GM23338 (cell line): ENCODE results near the gene MSN.

ENCODE experiments used
- CREB1 ChIP-seq: fragments of 250-450 bp; sonication (Bioruptor Pico); IDR thresholded peaks from 2 replicates; pipeline ENCODE4 v1.5.0; 2020; ENCODE audit warnings: low read depth, mild to moderate bottlenecking, moderate library complexity
- EZH2 ChIP-seq: fragments of 200-600 bp; sonication (generic); IDR thresholded peaks from one replicate; pipeline ENCODE4 v1.8.0; 2017; ENCODE audit warnings: antibody characterized with exemption, mild to moderate bottlenecking, low read depth; ENCODE audit not compliant: unreplicated experiment
- EZH2phosphoT487 ChIP-seq: fragments of 200-600 bp; sonication (generic); IDR thresholded peaks from one replicate; pipeline ENCODE4 v1.8.1; 2018; ENCODE audit warnings: antibody characterized with exemption; ENCODE audit not compliant: unreplicated experiment
- JUNB ChIP-seq: IDR thresholded peaks from one replicate; pipeline ENCODE4 v1.6.1; 2016; ENCODE audit warnings: antibody characterized with exemption; ENCODE audit not compliant: unreplicated experiment
- NANOG ChIP-seq: IDR thresholded peaks from 2 replicates; pipeline ENCODE4 v1.6.1; 2016; ENCODE audit warnings: antibody characterized with exemption, borderline replicate concordance
- POLR2AphosphoS5 ChIP-seq: IDR thresholded peaks from 2 replicates; pipeline ENCODE4 v1.6.1; 2016; ENCODE audit warnings: antibody characterized with exemption, low read depth
- STAT1 ChIP-seq: IDR thresholded peaks from one replicate; pipeline ENCODE4 v1.6.1; 2016; ENCODE audit warnings: antibody characterized with exemption; ENCODE audit not compliant: unreplicated experiment
- ZNF114 ChIP-seq: fragments of 250-450 bp; sonication (Bioruptor Pico); IDR thresholded peaks from 2 replicates; pipeline ENCODE4 v1.5.0; 2020; ENCODE audit warnings: mild to moderate bottlenecking, moderate library complexity
- ZNF331 ChIP-seq: fragments of 250-450 bp; sonication (Bioruptor Pico); IDR thresholded peaks from 2 replicates; pipeline ENCODE4 v1.5.0; 2020; ENCODE audit warnings: low read depth, mild to moderate bottlenecking, moderate library complexity
- TF ChIP-seq, protein P1 (sequence below), 2 experiments: fragments of 200-600 bp in 1 of 2; sonication (generic) in 1 of 2; conservative IDR thresholded peaks; 2 replicates each; pipeline versions ENCODE4 v1.5.1 to v1.6.1; 2016 to 2017; ENCODE audit warnings: antibody characterized with exemption in 2 of 2, low read depth in 2 of 2, mild to moderate bottlenecking in 2 of 2, moderate library complexity in 1 of 2
- TF ChIP-seq, protein P2 (sequence below): IDR thresholded peaks from one replicate; pipeline ENCODE4 v1.6.1; 2018; ENCODE audit warnings: antibody characterized with exemption; ENCODE audit not compliant: unreplicated experiment
- TF ChIP-seq, protein P3 (sequence below): IDR thresholded peaks from 2 replicates; pipeline ENCODE4 v1.6.1; 2016; ENCODE audit warnings: antibody characterized with exemption

DNA sequence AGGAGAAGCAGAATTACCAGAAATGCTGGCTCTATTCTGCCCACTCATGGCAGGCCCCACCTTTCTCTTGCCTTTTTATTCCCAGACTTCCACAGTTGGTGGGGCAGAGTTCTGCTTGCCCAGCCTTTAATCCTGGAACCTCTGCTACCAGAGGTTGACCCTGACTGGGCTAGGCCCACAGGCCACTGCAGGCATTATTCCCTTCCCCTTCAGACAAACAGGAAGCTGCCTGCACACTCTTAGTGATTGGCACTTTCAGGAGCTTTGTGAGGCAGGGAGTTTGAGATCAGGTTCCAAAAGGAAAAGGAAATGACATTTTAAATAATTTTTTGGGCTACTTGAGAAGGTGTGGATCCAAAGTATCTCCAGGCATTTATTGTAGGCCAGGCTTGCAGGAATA lies 18.8 kb downstream of the MSN start:
- TF ChIP-seq EZH2 (no peak), POLR2AphosphoS5 (no peak), EZH2phosphoT487 (no peak), CREB1 (CRISPR knock-in tag) (no peak), JUNB (no peak), STAT1 (no peak), ZNF114 (CRISPR knock-in tag) (no peak), NANOG (no peak), ZNF331 (CRISPR knock-in tag) (no peak)
- TF ChIP-seq, protein P1, sequence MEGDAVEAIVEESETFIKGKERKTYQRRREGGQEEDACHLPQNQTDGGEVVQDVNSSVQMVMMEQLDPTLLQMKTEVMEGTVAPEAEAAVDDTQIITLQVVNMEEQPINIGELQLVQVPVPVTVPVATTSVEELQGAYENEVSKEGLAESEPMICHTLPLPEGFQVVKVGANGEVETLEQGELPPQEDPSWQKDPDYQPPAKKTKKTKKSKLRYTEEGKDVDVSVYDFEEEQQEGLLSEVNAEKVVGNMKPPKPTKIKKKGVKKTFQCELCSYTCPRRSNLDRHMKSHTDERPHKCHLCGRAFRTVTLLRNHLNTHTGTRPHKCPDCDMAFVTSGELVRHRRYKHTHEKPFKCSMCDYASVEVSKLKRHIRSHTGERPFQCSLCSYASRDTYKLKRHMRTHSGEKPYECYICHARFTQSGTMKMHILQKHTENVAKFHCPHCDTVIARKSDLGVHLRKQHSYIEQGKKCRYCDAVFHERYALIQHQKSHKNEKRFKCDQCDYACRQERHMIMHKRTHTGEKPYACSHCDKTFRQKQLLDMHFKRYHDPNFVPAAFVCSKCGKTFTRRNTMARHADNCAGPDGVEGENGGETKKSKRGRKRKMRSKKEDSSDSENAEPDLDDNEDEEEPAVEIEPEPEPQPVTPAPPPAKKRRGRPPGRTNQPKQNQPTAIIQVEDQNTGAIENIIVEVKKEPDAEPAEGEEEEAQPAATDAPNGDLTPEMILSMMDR (conservative IDR thresholded peaks at IDR 0.05; ENCODE audit: low read depth in 2 of 2), result no peak
- TF ChIP-seq, protein P2, sequence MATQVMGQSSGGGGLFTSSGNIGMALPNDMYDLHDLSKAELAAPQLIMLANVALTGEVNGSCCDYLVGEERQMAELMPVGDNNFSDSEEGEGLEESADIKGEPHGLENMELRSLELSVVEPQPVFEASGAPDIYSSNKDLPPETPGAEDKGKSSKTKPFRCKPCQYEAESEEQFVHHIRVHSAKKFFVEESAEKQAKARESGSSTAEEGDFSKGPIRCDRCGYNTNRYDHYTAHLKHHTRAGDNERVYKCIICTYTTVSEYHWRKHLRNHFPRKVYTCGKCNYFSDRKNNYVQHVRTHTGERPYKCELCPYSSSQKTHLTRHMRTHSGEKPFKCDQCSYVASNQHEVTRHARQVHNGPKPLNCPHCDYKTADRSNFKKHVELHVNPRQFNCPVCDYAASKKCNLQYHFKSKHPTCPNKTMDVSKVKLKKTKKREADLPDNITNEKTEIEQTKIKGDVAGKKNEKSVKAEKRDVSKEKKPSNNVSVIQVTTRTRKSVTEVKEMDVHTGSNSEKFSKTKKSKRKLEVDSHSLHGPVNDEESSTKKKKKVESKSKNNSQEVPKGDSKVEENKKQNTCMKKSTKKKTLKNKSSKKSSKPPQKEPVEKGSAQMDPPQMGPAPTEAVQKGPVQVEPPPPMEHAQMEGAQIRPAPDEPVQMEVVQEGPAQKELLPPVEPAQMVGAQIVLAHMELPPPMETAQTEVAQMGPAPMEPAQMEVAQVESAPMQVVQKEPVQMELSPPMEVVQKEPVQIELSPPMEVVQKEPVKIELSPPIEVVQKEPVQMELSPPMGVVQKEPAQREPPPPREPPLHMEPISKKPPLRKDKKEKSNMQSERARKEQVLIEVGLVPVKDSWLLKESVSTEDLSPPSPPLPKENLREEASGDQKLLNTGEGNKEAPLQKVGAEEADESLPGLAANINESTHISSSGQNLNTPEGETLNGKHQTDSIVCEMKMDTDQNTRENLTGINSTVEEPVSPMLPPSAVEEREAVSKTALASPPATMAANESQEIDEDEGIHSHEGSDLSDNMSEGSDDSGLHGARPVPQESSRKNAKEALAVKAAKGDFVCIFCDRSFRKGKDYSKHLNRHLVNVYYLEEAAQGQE, result no peak
- TF ChIP-seq, protein P3, sequence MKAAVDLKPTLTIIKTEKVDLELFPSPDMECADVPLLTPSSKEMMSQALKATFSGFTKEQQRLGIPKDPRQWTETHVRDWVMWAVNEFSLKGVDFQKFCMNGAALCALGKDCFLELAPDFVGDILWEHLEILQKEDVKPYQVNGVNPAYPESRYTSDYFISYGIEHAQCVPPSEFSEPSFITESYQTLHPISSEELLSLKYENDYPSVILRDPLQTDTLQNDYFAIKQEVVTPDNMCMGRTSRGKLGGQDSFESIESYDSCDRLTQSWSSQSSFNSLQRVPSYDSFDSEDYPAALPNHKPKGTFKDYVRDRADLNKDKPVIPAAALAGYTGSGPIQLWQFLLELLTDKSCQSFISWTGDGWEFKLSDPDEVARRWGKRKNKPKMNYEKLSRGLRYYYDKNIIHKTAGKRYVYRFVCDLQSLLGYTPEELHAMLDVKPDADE, result no peak
